ENCODE results near the gene HRH4. TPM values are rescaled to one million over a fixed set of nuclear protein-coding genes. Genes with fewer than 3 reads are reported as not detected.

HRH4 gene, protein sequence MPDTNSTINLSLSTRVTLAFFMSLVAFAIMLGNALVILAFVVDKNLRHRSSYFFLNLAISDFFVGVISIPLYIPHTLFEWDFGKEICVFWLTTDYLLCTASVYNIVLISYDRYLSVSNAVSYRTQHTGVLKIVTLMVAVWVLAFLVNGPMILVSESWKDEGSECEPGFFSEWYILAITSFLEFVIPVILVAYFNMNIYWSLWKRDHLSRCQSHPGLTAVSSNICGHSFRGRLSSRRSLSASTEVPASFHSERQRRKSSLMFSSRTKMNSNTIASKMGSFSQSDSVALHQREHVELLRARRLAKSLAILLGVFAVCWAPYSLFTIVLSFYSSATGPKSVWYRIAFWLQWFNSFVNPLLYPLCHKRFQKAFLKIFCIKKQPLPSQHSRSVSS
- total RNA-seq, result 0.36 TPM

DNA sequence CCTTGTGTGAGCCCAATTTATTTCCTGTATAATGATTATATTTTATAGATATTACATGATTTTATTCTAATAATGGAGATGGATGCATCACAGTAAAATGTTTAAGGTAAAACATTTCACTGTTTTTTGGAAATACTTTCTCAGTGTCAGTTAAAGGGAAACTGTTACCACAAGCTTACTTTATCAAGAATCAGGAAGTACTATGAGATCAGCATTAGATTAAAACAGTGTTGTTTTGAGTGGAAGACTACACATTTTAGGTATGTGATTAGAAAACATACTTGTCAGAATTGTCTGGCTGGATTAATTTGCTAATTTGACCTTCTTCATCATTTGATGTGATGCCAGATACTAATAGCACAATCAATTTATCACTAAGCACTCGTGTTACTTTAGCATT lies at the start of gene HRH4:
HRH4 (plus strand) TSS at position 250 of the 400 bp plus-strand sequence; CDS start at position 342, 92 bp downstream.
- intact Hi-C loops (cut with DNase I), result no loop called here
- ATAC-seq (no peak), DNase-seq (ENCODE audit: low spot score) (no peak)

DNA sequence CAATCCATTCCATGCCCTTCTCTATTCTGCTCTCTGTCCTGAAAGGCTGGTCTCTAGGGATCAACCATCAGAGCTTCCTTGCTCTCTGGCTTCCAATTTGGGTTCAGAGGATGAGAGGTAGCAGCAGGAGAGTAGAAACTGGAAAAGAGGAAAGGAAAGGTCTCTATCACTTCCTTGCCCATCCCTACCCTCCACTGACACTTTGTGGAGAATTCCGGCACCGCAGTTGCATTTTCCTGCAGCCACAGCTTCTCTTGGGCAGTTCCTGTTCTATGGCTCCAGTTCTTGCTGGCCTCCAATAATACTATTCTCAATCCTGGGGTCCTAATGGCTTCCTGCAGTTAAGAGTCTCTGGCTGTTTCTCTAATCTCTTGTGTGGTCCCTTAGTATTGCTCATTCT lies 47.3 kb upstream of the HRH4 start:
- intact Hi-C loops (cut with DNase I), result no loop called here
- ATAC-seq (no peak), DNase-seq (ENCODE audit: low spot score) (no peak)

DNA sequence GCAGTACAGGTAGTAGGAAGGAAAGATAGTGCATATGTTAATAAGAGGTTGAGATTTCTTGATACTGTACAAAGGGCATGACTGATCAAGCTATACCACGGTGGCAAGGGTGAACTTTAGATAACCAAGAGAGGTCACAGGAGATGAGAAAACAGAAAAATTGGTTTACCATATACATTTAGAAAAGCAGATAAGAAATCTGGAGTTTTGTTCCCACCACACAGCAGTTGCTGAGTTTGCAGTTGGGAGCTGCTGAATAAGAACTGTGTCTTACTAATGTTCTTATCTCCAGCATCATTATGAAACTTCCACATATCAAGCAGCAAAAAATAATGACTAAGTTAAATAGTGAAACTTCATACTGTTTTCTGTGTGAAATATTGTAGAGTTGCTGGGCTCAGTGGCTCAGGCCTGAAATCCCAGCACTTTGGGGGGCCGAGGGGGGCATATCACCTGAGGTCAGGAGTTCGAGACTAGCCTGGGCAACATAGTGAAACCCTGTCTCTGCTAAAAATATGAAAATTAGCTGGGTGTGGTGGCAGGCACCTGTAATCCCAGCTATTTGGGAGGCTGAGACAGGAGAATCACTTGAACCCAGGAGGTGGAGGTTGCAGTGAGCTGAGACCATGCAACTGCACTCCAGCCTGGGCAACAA lies 46.0 kb upstream of the HRH4 start:
- ATAC-seq (no peak), DNase-seq (ENCODE audit: low spot score) (no peak)
- intact Hi-C loops (cut with DNase I), result no loop called here

DNA sequence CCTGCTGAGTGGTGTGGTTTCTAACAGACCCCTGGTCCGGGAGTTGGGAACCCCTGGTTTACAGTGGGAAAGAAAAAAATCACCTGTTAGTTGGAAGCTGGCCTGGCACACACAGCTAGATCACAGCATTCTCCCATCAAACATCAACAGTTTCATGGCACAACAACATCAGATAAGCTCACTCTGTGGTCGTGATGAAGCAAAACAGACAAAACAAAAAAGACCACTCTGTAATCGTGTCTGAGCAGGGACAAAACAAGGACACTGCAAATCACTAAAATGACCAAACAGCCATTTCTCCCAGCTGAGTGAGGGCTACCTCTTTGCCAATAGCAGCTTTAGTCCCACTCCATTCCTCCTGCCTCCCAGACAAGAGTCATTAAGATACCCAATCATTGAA lies 43.0 kb upstream of the HRH4 start:
- intact Hi-C loops (cut with DNase I), result no loop called here
- DNase-seq (ENCODE audit: low spot score) (no peak), ATAC-seq (no peak)

DNA sequence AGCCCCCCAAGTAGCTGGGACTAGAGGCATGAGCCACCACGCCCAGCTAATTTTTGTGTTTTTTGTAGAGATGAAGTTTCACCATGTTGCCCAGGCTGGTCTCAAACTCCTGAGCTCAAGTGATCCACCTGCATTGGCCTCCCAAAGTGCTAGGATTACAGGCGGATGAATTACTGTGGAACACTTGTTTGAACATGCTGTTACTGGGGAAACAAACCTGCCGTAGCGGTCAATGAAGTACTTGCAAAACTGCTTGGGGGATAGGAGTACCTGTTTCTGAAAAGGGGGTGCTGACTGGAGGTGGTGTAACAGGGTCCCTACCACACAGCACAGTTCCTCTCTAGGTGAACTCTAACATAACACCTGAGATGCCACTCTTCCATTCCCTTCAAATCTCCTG lies 39.9 kb upstream of the HRH4 start:
- intact Hi-C loops (cut with DNase I), result no loop called here
- DNase-seq (ENCODE audit: low spot score) (no peak), ATAC-seq (no peak)

DNA sequence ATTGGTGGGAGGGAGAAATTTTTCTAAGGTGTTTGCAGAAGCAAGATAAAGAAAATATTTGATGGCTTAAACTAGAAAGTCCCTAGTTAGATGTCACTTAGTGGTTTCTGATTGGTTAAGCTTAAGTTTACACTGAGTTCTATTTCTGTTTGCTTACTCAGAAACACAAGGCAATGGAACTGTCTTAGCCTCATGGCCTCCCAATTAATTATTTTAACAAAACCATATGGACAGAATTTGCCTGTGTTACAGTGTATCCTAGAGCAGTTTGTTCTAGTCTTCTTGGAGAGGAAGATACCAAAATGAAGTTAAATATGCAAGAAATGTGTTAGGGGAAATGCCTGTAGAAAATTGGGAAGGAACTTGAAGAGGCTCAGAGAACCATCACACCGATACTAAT lies 38.6 kb upstream of the HRH4 start:
- intact Hi-C loops (cut with DNase I), result no loop called here
- ATAC-seq, result no peak
- no peak for DNase-seq (ENCODE audit: low spot score)

DNA sequence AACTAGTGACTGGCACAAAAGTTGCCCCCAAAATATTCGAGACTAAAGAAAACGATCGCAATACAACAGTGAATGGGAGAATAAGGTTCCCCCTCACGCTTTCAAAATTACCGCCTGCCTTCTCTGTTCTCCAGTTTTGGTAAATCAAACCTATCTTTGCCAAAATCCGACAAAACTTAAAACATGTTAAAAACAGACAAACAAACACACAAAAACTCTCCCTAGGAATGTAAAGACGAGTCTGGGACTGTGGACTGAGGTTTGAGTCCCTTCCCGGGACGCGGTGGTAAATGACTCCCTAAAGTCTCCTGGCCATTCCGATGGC lies 34.4 kb upstream of the HRH4 start:
- no peak for DNase-seq (ENCODE audit: low spot score)
- intact Hi-C loops (cut with DNase I), result no loop called here

DNA sequence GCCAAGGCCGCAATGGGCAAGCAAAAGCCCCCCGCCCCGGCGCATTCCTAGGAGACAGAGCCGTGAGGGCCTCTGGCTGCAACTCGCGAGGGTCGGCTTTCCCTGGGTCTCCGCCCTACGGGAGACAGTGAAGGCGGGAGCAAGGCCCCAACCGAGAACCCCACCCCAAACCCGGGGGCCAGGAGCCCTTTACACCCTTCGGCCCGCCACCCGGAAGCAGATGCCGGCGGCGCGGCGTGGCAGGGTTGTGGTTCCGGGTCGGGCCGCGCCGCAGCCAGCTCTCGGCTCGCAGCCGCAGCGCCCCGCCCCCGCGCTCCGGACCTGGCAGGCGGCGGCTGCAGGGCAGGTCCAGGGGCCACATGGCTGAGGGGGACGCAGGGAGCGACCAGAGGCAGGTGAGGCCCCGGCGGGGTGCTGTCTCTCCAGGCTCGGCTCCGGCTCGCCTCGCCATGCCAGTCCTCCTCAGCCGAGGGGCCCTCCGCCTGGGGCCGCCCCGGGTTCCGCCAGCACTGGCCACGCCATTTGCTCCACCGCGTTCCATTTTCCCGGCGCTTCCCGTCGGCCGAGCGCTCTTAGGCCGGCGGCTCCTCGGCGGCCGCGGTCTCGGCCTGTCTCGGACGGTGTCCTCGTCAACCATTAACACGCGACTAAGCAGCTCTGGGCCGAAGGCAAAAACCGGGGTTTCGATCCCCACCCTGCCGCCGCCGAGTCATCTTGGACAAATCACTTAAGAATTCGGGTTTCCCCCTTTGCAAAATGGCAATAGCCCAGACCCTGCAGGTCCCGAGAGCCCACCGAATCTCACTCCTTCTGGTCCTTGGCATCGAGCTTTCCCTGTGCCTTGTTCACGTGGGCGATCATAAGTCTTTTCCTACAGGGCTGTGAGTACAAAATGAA lies 33.8 kb upstream of the HRH4 start, which contains the start of gene IMPACT:
IMPACT (plus strand) TSS at position 273 of the 897 bp plus-strand sequence; CDS start at position 360, 87 bp downstream.
- ATAC-seq (peak; percentile 97), DNase-seq (ENCODE audit: low spot score) (peak; percentile 90)
- intact Hi-C loops (cut with DNase I), result no loop called here

More for the DNA sequence above, 34.4 kb upstream of the HRH4 start:
- ATAC-seq, result no peak

DNA sequence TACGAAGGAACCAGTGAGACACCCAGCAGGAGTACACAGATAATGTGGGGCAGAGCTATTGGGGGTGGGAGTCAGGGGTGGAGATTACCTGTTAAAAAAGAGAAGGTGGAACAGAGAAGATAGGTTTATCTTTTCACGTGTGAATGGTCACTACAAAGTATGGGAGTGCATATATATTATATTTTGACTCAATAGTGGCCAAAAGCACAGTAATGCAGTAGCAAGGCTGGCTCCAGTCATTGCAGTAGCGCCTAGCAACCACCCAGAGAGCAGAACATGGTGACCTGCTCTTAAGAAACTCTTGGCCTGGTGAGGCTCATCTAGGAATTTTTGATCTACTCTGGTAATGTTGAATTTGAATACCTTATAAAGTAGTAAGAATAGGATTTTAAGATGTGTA lies 33.0 kb upstream of the HRH4 start:
- DNase-seq (ENCODE audit: low spot score) (no peak), ATAC-seq (no peak)
- intact Hi-C loops (cut with DNase I), result no loop called here

DNA sequence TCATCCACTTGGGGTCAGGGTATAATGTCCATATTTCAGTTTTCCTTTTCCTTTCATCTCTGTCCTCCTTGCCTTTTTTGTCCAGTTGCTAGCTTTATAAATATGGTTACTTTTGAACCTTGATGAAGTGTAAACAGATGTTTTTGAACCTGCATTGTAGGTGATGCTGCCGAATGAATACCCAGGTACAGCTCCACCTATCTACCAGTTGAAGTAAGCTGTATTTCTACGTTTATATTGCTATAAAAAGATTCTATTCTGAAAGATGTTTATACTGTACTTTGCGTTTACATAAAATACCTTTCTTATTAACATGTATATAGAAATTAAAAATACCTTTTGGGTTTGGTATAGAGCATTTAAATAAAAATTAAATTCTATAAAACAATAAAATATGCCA lies 31.7 kb upstream of the HRH4 start:
- intact Hi-C loops (cut with DNase I), result no loop called here

DNA sequence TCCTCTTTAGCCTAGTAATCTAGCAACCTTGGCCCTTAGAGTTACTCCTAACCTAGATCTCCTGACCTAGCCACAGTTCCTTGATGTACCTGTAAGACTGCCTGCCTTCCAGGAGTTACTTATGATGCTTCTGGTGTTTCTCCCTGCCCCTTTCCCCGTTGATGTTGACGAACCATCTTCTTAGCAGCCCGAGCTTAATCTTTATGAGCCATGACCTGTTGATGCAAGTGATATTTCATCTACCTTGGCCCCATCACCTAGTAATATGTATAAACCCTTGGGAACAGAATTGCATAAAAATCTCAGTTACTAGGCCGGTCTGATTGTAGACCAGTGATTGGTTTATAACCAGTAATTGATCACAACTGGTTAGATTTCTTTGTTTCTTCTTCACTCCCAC lies 31.2 kb upstream of the HRH4 start:
- DNase-seq (ENCODE audit: low spot score), result no peak
- no peak for ATAC-seq
- intact Hi-C loops (cut with DNase I), result no loop called here

More for the DNA sequence above, 31.7 kb upstream of the HRH4 start:
- no peak for DNase-seq (ENCODE audit: low spot score)
- ATAC-seq, result no peak

DNA sequence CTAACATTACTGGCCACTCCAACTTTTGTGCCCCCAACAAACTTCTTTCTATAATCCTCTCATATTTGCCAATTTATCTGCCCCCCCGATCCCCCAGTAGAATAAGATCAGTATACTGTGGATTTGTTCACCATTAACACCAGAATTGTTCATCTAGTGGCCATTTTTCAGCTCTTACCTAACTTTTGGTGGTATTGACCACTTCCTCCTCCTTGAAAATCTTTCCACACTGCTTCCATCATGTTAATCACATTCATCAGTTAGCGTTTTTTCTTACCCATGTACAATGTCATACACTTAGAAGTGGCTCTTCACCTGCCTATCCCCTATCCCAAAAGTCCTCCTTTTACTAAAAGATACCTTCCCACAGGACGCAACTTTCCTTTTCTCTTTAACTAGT lies 27.8 kb upstream of the HRH4 start:
- no peak for ATAC-seq
- intact Hi-C loops (cut with DNase I), result no loop called here
- no peak for DNase-seq (ENCODE audit: low spot score)

DNA sequence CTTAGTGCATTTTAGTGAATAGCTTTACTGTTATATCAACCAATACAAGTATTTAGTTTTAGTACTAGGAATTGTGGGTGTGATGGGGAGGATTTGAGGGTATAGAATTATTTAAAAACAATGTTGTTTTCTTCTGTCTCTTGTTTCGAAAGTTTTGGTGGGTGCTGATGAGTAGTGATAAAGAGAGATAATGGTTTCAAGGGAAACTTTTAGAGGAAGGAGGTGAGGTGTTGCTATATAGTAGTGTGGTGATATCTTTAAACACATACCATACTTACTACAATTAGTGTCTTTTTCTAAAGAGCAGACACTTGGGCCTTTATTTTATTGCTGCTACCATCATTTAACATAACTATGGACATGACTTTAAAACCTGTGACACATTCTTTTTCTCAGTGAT lies 23.5 kb upstream of the HRH4 start:
- no peak for ATAC-seq
- intact Hi-C loops (cut with DNase I), result no loop called here
- no peak for DNase-seq (ENCODE audit: low spot score)

DNA sequence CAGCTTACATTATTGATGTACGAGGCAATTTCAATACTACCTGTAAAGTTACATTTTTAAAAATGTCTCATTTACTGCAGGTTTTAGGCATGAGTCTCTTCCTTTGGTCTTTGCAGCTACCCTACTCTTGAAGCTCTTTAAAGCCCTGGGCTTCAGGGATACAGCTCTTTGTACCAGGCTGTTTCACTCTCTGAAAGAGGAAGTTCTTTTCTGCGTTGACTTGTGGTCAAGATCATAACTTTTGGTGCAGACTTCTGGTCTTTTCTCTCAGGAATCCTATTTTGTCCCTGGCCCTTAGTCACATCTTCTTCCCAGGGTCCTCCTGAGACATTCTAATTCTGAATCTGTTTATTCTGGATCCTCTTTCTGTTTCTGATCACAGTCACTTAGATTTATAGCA lies 16.6 kb upstream of the HRH4 start:
- intact Hi-C loops (cut with DNase I), result no loop called here
- DNase-seq (ENCODE audit: low spot score), result no peak
- no peak for ATAC-seq

DNA sequence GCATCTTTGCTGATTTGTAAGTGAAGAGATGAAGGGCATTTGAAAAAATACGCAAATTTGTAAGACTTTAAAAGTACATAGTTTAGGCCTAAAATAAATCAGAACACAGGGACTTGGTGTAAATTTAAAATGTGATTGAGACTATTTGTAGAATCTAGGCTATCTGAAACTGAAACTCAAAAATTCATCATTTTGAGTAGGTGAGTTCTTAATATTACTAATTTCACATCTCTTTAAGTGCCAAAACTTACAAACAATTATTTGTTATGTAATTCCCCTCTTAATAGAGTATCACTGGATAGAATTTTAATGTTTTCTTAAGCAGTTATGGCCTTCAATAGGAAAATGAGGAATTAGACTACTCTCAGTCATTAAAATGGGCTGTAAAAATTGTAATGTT lies 14.0 kb upstream of the HRH4 start:
- intact Hi-C loops (cut with DNase I), result loop anchor here (5.0 kb wide), 1 partner anchor 559 kb away; no protein-coding TSS in a partner anchor
- ATAC-seq (no peak), DNase-seq (ENCODE audit: low spot score) (no peak)

DNA sequence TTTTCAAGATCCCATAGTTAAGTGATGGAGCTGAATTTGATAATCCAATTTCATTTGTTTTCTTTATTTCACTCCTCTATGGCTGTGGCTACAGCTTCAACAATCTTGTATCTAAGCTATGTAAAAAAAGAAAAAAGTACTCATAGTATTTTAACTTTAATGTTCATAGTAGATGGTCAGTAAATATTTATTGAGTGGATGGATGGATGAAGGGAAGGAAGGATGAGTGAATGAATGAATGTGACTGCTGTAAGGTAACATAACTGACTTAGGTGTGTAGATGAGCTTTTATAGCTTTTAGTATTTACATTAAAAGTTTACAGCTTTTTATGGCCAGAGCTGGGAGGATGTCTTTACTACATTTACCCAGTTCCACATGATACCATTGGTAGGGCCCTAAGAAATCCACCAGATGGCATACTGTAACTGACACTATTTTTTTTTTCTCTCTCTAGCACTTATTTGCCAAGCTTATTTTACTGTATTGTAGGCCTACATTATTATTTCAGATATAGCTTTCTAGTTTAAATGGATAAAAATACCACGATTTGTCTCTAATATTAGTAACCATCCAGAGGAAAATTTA lies 13.4 kb upstream of the HRH4 start:
- DNase-seq (ENCODE audit: low spot score), result no peak
- no peak for ATAC-seq
- intact Hi-C loops (cut with DNase I), result loop anchor here (5.0 kb wide), 1 partner anchor 560 kb away; no protein-coding TSS in a partner anchor

DNA sequence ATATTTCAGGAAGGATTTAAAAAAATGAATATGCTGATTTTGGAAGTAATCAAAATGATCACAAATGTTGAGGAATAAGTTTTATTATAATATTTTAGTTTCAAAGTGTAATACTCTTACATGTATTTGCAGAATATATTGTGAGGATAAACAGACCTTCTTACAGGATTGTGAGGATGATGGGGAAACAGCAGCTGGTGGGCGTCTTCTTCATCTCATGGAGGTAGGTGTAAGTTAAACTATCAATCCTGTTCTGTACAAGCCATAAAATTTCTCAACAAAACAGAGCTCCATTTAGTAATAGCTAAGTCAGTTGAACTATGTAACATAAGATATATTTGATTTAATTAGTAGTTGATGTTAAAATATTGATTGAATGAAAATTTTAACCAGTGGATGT lies 12.5 kb upstream of the HRH4 start:
- intact Hi-C loops (cut with DNase I), result loop anchor here (5.0 kb wide), 1 partner anchor 561 kb away; no protein-coding TSS in a partner anchor
- no peak for DNase-seq (ENCODE audit: low spot score)
- no peak for ATAC-seq

DNA sequence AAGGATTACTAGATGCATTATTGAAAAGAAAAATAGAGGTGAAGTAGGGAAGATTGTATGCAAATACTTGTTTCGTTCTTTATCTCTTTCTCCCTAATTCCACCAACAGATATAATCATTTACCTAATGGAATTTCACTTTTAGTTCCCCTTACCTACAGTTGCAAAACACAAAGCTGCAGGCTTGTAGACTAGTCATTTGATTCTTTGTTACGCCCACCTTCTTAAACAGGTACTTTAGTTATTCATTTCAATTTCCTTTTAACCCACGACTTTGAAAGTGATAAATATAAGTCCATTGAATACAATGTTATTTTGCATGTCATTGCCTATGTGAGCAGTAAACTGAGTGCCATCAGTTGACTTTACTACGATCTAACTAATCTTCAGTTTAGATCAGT lies 3.9 kb upstream of the HRH4 start:
- DNase-seq (ENCODE audit: low spot score) (no peak), ATAC-seq (no peak)
- intact Hi-C loops (cut with DNase I), result no loop called here

DNA sequence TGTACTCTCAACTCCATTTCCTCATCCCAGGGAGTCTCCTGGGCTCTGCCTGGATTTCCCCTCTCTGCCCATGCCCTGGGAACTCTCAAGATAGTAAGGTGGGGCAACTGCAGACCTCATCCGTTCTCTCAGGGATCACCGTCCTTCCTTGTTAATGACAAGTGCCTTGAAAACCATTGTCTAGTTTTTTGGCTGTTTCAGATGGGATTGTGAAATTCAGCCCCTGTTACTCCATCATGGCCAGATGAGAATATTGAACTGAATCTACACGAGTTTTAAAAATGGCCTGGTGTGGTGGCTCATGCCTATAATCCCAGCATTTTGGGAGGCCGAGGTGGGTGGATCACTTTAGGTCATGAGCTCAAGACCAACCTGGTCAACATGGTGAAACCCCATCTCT lies 665 bp upstream of the HRH4 start:
- intact Hi-C loops (cut with DNase I), result no loop called here
- DNase-seq (ENCODE audit: low spot score), result no peak
- no peak for ATAC-seq

Data from sciatic nerve (tissue), 2 donors.